ENCODE data around the gene EML5. TPM values are rescaled to one million over a fixed set of nuclear protein-coding genes. Genes with fewer than 3 reads are reported as not detected.

The EML5 gene
- total RNA-seq, 1 donor from 2014 or later, result 2.4 TPM

DNA sequence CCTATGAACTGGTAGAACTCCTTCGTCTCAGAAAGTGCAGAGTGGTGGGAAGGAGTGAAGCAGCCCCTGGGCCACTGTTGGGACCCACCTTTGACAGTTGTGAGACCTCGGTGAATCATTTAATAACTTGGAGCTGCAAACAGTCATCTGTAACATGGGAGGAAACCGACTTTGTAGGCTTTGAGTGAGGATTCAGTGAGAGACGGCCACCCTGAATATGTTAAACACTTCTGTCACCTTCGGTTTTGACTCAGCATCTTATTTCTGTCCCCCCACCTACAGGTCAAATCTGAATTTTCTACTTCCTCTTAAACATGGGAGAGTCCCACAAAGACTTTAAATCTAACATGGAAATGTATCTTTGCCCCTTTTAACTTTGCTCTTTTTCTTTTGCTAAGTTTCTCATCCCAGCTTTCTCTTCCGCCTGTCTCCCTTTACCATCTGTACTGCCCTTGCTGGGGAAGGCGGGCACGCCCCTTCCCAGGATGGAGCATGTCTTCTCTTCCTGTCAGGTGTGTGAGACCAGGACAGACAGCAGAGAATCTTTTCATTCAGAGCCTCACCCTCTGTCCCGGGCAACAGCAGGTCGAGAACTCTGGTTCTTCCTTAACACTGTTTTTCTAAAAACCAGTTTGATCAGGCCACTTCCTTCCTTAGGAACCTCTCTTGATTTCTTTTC is 192.9 kb downstream of the EML5 start:
- no peaks in the 10 kb centered on the region for H3K27me3 ChIP-seq (ENCODE audit: low read depth)
- TF ChIP-seq, protein P1, sequence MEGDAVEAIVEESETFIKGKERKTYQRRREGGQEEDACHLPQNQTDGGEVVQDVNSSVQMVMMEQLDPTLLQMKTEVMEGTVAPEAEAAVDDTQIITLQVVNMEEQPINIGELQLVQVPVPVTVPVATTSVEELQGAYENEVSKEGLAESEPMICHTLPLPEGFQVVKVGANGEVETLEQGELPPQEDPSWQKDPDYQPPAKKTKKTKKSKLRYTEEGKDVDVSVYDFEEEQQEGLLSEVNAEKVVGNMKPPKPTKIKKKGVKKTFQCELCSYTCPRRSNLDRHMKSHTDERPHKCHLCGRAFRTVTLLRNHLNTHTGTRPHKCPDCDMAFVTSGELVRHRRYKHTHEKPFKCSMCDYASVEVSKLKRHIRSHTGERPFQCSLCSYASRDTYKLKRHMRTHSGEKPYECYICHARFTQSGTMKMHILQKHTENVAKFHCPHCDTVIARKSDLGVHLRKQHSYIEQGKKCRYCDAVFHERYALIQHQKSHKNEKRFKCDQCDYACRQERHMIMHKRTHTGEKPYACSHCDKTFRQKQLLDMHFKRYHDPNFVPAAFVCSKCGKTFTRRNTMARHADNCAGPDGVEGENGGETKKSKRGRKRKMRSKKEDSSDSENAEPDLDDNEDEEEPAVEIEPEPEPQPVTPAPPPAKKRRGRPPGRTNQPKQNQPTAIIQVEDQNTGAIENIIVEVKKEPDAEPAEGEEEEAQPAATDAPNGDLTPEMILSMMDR (IDR thresholded peaks at IDR 0.05), result no peak
- ATAC-seq, result no peak
- intact Hi-C loops (cut with DNase I), result no loop called here
- DNase-seq, result no peak
- H3K9me3 ChIP-seq, result no peaks in the 10 kb centered on the region
- peaks cover 92% of the 10 kb centered on the region for H3K36me3 ChIP-seq
- no peak overlapping the region for H3K27ac ChIP-seq
- H3K4me1 ChIP-seq, result peaks cover 7% of the 10 kb centered on the region
- no peak overlapping the region for H3K4me3 ChIP-seq

DNA sequence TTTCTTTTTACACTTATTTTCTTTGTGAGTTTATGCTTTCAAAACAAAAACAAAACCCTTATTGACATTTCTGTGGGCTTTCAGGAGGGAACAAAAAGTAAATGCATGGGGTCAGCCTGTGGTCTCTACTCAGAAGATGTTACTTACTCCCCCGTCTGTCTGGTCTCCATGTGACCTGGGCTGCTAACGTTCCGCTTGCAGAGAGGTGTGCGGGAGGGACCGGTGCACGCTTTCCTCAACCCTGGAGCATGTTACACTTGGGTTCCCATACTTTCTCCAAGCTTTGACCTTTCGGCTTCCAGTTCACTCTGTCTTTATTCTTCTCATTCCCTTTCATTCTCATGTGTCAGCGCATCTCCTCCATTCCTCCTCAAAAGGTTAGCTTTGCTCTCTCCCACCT is 193.4 kb downstream of the EML5 start:
- Histone ChIP-seq H3K27ac (no peak overlapping the region), H3K9me3 (no peaks in the 10 kb centered on the region), H3K36me3 (peaks cover 92% of the 10 kb centered on the region), H3K4me3 (no peak overlapping the region), H3K27me3 (ENCODE audit: low read depth) (no peaks in the 10 kb centered on the region), H3K4me1 (peaks cover 7% of the 10 kb centered on the region)
- no peak for ATAC-seq
- DNase-seq, result no peak
- TF ChIP-seq, protein P1 (IDR thresholded peaks at IDR 0.05), result no peak
- intact Hi-C loops (cut with DNase I), result no loop called here

DNA sequence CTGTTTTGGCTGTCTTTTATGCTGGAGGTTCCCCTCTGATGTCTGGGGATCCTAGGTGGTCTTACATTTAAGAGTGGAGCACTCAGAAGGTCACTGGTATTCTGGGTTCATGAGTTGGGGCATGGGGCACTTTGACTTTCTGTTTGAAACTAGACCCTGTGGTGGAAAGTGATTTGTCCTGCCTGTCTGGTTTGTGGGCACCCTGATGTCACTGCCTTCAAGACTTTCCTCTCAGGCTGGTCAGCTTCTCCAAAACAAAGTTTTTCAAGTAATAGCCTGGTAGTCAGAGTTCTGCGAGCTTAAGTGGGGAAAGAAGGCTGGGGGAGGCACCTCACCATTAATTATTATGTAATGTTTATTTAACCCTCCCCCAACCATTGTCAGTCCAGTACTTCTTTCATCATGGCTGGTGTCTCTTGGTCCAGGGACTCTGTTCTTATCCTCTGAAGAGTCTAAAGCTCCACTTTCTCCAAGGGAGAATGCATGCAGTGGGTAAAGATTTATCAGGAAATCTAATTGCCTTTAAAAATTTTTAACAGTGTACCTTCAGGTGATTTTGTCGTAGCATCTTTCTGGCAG is 194.6 kb downstream of the EML5 start:
- Histone ChIP-seq H3K9me3 (no peaks in the 10 kb centered on the region), H3K36me3 (peaks cover 92% of the 10 kb centered on the region), H3K4me3 (no peak overlapping the region), H3K27me3 (ENCODE audit: low read depth) (no peaks in the 10 kb centered on the region), H3K27ac (no peak overlapping the region), H3K4me1 (peaks cover 7% of the 10 kb centered on the region)
- ATAC-seq (no peak), DNase-seq (no peak)
- TF ChIP-seq, protein P1 (IDR thresholded peaks at IDR 0.05), result no peak
- intact Hi-C loops (cut with DNase I), result no loop called here

DNA sequence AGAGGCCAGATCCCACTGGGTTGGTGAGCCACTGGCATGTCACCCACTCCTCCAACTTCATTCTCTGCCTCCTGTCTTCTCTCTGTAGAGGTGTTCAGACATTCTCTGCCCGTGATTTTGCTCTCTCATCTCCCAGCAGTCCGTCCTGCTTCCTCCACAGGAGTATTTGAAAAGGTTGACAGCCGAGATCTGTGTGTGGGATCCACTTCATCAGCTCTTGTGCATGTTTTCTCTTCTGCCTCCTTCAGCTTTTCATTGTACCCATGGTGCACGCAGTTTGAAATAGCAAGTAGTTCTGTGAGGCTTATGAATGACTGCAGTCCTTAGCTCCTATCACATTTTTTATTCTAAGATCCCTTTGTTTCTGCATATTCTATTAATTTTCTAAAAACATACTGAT is 195.2 kb downstream of the EML5 start:
- no peak for DNase-seq
- TF ChIP-seq, protein P1 (IDR thresholded peaks at IDR 0.05), result no peak
- no peak overlapping the region for H3K27ac ChIP-seq

DNA sequence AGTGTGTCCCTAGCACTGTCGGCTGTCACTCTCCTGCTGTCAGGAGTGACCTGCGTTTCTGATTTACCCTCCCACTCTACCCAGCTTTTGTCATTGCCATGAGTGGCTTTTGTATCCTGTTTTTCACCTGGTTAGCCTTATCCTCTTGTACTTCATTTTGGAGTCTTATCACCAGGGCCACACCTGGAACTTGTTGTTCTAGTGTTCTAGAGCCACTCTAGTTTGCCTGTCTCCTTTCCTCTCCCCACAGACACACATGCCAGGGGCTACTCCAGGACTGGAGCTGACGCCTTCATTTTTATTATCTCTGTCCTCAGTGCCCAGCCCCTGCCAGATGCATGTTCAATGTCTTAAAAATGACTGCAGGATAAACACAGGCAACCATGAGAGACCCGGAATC is 195.7 kb downstream of the EML5 start:
- Histone ChIP-seq H3K36me3 (peaks cover 92% of the 10 kb centered on the region), H3K9me3 (no peaks in the 10 kb centered on the region), H3K27me3 (ENCODE audit: low read depth) (no peaks in the 10 kb centered on the region), H3K4me1 (peaks cover 7% of the 10 kb centered on the region), H3K27ac (no peak overlapping the region), H3K4me3 (no peak overlapping the region)
- DNase-seq, result no peak
- peak; percentile 55 to 61 for ATAC-seq
- intact Hi-C loops (cut with DNase I), result no loop called here
- TF ChIP-seq, protein P1 (IDR thresholded peaks at IDR 0.05), result no peak

More for the DNA sequence above, 195.2 kb downstream of the EML5 start:
- intact Hi-C loops (cut with DNase I), result no loop called here
- Histone ChIP-seq H3K27me3 (ENCODE audit: low read depth) (no peaks in the 10 kb centered on the region), H3K4me3 (no peak overlapping the region), H3K4me1 (peaks cover 7% of the 10 kb centered on the region), H3K36me3 (peaks cover 92% of the 10 kb centered on the region), H3K9me3 (no peaks in the 10 kb centered on the region)
- no peak for ATAC-seq
